Stimulated activated CD4-positive, alpha-beta T cell treated with anti-CD3 and anti-CD28 coated beads, Interleukin-4, amount 100 ng/mL, for 1 hour (primary cell): Measurements from ENCODE around the gene IL1RAP.
"Not testable (repeated sequence)": the region's sequence is repeated elsewhere in the genome, so short reads cannot be mapped to it uniquely, and the experiment has no call there.

Source experiments
- DNase-seq: peaks from one replicate; pipeline ENCODE4 v3.0.0-alpha.2; 2020

Gene IL1RAP

DNA sequence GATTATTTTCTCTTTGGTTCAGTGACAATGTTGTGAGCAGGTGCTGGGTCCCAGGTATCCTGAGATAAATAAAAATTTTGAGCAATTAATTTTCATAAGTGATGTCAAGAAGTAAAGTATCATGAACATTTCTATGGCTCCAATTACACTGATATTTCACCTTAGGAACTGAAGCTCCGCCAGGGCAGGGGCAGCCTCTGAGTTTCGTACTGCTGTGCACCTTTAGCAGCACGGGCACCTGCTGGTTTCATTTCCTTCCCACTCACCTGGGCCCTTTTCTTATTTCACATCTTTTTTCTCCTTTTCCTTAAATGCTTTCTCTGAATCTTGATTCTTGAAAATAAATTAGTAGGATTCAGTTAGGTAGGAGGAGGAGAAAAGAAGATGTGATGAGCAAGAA, 1.2 kb upstream of the IL1RAP start:
- DNase-seq: no peak

DNA sequence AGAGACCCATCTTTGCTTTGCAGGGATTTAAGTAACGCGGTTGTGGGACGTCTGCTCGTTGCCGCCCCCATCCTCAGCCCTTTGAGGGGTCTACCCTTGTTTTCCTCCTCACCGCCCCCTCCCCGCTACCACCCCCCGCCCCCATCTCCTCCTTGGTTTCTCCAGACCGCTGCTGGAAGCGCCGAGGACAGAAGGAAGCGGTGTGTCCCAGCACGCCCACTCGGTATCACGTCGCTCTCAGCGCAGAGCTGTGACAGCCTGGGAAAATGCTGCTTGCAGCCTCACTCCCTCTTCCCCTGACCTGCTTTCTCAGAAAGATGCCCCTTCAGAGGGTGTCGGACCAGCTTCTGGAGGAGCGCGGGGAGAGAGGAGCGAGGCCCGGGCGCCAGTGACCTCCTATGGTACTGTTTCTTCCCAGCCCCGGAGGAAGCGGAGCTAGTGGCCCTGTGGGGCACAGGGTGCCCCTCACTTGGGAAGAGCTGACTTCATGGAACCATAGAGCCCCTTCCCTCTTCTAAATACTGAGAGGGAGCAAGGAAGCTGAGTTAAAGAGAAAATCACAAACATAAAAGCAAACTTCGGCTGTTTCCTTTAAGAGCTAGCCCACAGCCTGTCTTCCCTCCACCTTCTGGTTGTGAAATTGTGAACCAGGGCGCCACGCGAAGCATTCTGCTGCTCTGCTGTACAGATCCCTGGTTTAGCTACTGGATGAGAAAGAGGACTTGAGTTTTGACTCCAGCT, 698 bp downstream of the IL1RAP start:
- peak; percentile 33 for DNase-seq

DNA sequence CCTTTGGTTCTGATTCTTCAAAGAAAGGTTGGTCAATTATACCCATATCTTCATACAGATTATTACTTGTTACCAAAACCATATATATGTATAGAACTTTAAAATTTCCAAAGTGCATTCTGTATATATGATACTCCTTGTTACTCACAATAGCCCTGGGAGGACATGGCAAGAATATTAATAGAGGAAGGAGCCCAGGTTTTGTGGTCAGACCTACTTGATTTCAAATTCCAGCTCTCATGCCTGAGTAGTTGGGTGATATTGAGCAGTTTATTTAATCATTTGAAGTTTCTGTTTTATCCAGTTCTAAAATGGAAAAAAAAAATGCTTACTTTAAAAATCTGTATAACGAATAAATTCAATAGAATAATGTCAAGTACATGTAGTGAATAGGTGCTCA, 2.5 kb downstream of the IL1RAP start:
- DNase-seq: no peak

DNA sequence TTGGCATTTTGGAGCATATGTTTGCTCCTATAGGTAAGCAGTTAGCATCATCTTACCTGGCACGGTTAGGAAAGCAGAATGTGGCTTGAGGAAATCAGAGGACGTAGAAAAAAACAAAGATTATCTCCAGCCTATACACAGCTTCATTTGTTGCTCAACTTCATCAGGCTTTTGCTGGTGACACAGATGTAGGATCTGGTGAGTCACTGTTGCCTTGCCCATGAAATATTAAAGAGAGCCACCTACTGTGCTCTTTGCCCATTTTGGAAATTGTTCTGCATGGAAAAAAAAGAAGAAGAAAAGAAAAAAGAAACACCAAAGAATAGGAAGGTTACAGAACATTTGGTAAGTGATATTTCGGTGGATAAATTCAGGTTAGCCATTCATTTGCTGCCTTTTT, 3.8 kb downstream of the IL1RAP start:
- DNase-seq: no peak

DNA sequence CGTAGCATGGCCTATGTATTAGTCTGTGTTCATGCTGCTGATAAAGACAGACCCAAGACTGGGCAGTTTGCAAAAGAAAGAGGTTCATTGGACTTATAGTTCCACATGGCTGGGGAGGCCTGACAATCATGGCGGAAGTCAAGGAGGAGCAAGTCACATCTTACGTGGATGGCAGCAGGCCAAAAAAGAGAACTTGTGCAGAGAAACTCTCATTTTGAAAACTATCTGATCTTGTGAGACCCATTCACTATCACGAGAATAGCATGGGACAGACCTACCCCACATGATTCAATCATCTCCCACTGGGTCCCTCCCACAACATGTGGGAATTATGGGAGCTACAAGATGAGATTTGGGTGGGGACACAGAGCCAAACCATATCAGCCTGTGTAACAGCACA, 4.6 kb downstream of the IL1RAP start:
- not testable (repeated sequence) for DNase-seq

DNA sequence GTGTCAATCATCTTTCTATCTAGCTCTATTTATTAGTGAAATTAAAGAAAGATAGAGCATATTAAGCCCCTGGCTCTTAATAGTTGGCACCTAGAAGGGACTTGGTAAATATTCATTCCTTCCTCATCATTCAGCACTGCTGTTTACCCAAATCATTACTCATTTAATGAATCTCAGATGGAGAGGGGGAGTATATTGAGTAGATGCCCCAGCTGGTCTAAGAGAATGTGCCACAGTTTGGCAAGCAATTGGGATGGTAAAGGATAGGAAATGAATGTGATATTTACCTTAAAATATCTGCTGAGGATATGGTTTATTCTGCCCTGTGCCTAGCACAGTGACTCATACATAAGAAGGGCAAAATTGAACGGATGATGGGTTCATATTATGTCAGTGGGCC, 6.0 kb downstream of the IL1RAP start:
- DNase-seq: no peak

DNA sequence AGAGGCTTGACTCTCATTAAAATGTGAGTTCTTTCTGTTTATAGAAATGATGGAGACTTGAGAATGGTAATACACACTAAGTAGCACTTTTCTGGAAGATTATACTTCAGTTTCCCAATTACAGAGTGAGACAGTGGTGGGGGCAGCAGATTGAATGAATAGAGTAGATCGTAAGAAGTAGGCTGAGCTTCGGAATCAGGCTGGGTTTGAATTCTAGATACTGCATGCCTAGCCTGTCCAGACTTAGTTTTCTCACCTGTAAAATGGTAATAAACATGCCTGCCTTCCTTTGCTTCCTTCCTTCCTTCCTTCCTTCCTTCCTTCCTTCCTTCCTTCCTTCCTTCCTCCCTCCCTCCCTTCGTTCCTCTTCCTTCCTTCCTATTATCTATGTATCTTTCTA, 8.1 kb downstream of the IL1RAP start:
- no peak for DNase-seq

DNA sequence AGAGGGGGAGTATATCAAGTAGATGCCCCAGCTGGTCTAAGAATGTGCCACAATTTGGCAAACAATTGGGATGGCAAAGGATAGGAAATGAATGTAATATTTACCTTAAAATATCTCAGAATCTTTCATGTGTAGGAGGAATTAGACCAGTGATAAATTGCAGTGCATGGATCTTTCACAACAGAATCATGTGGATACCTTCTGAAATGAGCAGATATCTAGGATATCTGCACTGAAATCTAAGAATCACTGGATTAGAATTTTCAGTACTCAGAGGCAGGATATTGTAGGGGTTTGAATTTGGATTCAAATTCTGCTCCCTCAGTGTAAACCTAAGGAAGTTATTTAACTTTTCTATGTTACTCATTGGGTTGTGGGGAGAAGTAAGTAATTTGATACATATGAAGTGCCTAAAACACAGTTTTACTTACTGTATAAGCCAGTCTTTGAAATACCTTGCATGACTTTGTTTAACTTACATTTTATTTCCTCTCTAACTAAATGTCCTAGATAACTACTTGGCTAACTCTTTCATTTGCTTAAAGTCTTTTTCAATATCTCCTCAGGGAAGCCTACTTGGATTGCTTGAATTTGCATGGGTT, 8.8 kb downstream of the IL1RAP start:
- DNase-seq: no peak

DNA sequence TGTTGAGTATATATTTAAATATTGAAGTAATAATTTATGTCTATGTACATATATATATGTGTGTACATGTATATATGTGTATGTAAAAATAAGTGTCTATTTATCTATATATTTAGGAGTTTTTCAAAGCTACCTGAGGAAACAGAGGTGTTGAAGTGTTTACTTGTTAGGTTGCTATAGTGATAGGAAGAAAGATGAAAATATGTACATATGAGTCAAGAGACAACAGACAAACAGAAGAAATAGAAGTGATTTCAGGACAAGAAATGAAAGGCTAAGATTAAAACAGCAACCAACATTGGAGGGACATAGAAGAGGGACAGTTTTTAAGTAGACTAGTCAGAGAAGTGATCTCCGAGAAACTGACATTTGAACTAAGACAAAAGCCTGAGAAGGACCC, 11.1 kb downstream of the IL1RAP start:
- no peak for DNase-seq

DNA sequence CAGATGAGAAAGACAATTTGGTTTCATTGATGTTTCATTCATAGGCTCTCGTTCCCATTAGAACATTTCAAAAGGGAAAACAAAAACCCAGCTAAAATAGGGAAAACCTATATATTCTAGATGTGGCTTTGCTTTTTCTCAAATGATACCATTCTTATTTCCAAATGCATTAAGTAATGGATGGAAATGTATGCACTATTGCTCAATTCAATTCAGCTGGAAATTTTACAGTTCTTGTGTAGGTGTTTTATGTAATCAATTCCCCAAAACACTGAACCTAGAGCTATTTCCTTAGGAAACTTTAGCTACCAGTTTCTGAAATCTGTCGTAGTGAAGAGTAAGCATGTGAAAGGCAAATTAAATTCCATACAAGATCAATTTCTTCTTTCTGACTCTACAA, 11.7 kb downstream of the IL1RAP start:
- no peak for DNase-seq

DNA sequence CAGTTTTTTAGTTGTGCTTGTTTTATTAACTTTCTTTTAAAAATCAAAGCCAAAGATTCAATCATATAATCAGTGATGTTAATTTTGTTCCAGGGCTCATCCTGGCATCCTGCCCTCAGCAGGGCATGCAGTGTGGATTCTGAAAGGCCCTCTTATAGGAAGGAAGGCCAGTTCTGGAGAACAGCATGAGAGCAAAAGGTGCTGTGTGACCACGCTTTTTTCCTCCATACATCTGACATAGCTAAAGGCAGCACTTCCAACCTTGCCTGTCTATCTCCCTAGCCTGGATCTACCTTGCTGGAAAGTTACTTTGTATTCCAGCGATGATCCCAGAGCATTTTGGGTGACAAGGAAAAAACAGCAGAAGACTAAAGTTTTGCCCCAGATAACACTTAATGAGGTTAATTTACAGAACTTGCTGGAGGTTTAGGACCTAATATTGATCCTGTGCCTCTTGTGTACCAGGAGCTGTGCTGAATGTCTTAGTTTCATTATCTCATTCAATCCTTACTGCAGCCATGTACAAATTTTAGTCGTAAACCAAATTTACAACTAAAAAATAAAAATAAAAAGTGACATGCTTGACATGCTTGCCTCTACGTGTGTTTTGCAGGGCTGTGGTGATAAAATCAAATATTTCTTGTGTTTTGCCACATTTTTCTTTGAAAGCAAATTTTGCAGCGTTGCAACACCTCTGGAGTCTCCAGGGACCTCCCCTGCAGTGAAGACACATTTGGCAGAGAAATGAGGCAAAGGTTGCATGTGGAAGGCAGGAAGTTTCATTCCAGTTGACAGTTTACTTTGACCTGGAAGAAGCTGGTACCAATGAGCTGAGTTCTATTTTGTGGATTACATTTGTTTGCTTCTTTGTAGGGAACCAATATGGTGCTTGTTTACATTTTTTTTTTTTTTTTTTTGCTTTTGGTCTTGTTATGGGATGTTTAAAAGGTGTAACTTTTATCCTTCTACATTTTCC, 13.2 kb downstream of the IL1RAP start:
- no peak for DNase-seq

DNA sequence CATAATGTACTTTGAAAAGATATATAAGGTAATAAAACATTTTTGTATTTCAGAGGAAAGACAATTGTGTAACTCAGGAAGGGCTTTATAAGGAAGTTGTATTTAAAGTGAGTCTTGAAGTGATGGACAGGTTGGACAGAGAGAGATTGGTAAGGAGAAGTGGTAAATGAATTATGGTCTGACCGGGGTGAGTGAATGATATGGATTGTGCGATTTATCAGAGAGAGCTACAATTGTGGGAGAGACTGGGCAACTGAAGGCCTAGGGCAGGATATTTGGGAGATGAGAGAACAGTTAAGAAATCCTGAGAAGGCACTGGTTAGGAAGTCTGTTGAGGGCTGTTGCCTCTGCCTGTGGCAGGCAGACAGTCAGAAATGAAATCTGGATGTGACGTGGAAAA, 14.8 kb downstream of the IL1RAP start:
- DNase-seq: no peak

DNA sequence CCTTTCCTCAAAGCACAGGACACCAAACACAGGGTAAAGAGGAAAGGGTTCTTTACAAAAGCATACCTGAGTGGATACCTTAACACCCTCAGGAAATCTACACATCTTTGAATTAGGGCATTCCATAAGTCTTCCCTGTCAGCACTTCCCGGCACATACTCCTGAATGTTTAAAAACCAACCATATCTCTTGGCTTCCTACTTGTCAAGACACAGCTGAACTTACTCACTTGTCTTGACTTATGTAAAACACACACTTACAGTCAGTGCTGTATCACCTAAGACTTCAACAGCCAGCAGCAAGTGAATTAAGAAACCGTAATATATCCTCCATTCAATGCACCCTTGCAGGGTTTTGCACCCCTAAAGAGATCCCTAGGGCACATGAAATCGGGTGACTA, 17.5 kb downstream of the IL1RAP start:
- no peak for DNase-seq

DNA sequence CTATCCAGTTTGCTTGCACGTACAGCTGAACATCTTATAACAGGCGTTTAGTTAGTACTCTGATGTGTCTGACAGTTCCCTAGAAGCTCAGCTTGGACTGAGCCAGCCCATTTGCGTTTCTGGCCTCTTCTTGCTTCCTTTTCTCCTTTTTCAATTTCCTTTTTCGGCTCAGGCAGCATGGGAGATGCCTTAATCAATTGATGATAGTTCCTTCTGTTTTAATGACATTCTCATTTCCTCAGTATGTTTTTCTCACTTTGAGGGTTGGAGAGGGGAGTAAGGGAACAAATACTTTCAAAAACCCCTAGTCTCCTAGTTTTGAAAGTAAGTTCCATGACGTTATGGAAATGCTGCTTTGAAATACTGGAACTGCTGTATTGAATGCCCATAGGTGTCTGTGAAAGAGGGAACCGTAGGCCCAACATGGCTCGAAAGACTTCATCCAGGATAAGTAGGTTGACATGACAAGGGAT, 18.9 kb downstream of the IL1RAP start:
- no peak for DNase-seq

DNA sequence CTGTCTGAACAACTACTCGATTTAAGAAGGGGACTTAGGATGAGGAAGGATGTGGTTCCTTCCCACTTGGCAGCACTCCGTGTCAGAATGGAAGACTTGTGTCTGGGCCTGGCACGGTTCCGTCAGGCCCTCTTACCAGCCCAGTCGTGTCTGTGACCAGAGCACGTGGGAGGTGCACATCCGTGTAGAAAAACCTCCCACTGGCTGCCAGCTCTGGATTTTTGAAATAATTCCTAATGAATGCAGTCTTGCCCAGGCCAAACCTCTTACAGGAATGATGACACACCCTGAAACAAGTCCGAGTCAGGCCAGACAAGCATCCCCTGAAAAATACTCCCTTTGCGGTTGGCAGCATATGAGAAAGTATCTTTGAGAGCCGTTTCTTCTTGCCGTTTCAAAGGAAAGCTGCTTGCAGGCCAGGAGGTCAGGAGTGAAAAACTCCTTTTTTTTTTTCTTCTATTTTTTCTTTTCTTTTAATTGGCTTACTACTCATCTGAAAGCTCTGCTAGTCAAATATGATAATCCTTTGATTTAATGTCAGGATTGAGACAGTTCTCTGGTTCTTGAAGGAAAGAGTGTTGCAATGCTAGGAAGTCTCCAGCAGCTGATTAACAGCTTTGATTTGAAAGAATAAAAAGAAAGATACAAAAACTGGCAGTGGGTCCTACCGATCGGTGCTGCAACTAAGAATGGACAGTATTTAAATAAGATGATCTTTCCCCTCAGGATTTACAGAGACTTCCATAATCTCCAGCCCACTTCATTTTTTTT, 19.8 kb downstream of the IL1RAP start:
- DNase-seq: no peak

DNA sequence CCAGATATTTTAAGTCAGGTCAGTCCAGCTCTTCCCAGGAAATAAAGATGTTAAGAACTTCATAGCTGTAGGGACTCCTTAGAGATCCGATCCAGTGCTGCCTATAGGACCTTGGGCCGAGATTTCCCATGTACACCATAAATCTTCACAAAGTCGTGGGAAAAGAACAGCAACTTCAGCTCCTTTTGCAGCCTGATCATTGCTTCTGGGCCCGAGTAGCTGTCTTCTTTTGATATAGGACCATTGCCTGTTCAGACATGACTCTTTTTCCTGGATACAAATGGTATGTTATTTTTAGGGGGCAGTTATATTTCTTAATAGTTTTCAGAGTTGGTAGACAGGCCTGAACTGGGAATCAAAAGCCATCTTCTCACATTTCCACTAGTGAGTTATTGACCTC, 20.5 kb downstream of the IL1RAP start:
- DNase-seq: no peak

DNA sequence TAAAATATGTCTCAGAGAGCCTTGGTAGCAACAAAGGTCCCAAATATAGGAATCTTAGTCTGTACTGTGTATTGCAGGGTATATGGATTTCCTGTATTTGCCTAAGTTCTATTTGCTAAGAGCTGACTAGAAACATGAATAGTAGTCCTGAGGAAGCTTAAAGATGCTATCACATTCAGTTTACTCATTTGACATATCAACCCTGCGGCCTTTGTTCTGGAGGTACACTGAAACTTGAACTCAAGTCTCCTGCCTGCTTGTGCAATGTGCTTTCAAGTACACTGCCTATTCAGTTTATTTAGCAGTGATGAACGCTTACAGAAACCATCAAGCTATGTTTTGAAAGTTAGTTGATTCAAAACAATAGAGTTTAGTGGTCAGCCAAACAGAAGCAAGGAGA, 21.1 kb downstream of the IL1RAP start:
- DNase-seq: no peak

DNA sequence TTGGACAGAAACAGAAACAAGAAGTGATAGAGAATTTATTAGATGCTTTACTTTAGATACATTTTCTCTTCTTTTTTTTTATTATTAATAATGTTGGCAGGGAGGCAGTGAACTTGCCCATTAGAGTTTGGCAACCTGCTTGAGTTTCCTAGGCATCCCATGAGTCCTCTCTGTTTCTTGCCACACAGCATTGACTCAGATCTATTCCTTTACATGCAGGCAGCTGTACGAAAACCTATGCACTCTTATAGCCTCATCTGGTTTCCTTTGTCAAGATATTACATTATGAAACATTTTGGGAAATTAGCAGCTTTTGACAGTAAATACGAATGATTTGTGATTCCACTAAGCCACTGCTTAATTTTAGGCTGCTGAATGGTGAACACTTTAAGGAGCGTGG, 23.3 kb downstream of the IL1RAP start:
- DNase-seq: no peak

DNA sequence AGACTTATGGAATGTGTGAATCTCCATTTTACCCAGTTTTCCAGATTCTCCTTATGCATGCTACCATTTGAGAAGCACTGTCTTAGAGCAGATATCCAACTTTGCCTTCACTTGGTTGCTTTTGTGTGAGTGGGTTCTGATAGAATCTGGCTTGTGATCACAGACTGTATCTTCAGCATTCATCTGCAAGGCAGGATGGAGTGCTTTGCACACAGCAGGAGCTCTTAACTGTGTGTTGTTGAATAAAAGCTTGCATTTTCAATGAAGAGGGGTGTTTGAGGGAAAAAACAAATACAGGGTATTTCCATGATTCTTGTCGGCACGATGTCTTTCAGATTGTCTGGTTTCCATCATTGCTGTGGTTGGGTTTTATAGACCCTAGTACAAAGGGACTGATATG, 24.4 kb downstream of the IL1RAP start:
- no peak for DNase-seq

DNA sequence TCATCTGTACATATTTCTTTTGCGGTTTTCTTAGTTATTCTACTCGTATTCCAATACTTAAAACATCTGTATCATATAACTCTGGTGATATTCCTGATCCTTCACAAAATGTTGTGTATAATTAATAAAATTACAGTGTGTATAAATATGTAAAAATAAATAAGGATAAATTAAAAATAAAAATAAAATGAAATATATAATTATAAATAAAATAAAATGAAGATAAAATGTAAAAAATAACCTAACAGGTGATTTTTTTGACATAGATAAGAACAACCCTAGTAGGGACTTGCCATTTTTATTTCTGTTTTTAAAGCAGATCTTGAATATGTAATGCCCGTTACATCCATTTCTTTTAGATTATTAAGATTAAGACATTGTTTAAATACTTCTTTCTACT, 25.6 kb downstream of the IL1RAP start:
- no peak for DNase-seq

DNA sequence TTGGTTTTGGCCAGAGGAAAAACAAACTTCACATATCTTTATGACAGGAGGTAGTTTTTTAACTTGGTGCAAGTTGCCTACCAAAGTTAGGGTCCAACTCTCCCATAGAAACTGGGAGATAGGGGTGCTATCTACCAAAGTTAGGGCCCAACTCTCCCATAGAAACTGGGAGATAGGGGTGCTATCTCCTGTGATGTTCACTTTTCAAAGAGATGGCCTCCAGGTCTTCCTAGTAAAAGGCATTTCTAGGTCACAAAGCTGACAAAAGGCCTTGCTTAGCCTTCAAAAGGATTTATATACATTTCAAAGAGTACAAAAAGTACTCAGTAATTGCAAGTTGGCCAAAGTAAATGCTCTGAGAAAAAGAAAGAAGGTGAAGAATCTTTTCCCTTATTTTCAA, 27.1 kb downstream of the IL1RAP start:
- DNase-seq: no peak

DNA sequence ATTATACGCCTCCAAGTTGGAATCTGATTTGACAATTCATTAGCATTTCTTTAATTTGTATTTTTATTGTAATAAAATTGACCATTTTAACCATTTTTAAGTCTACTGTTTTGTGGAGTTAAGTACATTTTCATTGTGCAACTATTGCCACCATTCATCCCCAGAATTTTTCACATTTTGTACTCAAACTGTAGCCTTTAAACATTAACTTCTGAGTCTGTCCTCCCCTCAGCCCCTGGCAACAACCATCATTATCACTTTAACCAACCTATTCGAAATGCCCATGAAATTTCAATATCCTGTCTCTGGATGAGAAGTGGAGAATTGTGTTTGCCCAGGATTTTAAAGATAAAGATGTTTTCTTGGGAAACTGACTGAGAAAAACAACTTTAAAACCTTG, 27.7 kb downstream of the IL1RAP start:
- DNase-seq: no peak

DNA sequence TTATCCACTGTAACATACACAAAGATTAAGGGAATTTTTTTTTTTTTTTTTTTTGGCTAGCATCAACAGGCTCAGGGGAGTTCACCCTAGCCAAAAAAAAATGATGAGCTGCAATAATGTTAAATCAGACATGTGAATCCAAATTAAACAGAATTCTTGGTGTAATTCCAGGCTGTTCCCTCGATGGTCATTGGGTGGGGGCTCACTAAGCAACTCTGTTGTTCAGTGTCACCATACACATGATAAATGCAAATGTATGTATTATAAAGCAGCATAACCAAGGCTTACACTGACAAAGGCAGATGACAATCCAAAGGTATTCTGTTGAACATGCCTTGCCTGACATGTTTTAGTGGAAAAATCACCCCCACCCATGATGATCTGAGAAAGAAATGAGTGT, 29.0 kb downstream of the IL1RAP start:
- no peak for DNase-seq
